GM21786 (cell line): ENCODE measurements around the gene FAT2.
"Not testable (repeated sequence)": the region's sequence is repeated elsewhere in the genome, so short reads cannot be mapped to it uniquely, and the experiment has no call there.

ENCODE experiments used
- ATAC-seq: cut with Tn5 transposase; IDR thresholded peaks from one replicate; pipeline ENCODE4 v1.9.1; 2021; ENCODE audit not compliant: unreplicated experiment

The FAT2 gene

DNA sequence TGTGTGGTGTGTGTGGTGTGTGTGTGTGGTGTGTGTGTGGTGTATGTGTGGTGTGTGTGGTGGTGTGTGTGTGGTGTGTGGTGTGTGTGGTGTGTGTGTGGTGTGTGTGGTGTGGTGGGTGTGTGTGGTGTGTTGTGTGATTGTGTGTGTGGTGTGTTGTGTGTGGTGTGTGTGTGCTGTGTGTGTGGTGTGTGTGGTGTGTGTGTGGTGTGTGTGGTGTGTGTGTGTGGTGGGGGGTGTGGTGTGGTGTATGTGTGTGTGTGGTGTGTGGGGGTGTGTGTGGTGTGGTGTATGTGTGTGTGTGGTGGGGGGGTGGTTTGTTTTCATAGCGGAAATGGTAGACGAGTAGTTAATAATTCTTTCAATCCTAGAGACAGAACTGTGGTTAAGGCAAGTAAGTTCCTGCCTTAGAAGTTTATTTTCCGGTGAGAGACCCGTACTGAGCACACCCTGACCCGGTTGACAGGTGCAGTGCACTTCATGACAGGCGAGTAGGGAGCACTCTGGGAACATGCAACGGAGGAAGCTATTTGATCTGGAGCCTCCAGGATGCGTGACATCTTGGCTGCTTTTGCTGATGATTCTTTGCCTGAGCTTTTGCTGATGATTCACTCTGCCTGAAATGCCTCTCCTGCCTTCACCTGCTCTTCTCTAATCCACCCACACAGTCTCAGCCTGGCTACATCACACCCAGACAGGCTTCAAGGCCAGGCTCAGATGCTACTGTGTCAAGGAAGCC lies 21.7 kb upstream of the FAT2 start:
- peak; percentile 94 for ATAC-seq

DNA sequence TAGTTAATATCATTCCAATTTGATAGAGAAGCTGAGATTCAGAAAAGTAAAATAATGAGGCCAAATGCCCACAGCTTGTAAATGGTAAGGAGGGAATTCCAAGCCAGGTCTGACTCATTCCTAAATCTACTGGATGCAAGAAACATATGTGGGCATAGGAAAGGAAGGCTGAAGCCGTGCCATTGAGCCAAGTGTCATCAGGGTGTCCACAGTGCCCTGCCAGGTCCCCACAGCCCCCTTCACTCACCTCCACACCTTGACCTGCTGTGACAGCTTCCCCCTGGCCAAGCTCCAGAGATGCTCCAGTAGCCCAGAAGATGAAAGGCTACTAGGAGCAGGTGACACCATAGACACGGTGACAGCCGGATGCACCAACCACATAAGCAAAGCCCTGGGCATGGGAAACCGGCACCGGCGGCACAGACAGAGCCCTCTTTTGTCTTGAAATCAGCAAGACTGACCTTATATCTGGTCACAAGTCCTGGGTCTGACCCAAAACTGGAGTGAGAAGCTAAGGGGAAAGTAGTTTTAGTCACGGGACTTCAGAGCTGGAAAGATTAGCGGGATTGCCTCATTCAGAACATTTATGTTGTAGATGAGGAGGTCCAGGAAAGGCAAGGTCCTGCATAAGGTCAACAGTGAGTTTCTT lies 20.1 kb upstream of the FAT2 start:
- ATAC-seq, result no peak

DNA sequence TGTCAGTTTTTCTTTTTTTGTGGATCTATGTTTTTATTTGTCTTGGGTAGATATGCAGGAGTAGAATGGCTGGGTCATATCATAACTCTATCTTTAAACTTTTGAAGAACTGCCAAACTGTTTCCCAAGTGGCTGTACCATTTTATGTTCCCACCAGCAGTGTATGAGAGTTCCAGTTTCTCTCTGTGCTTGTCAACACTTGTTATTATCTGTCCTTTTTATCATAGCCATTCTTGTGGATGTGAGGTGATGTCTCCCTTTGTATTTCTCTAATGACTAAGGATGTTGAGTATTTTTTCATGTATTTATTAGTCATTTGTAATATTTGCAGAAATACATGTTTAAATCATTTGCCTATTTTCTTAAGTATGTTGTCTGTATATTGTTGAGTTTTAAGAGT lies 17.4 kb upstream of the FAT2 start:
- ATAC-seq, result no peak

DNA sequence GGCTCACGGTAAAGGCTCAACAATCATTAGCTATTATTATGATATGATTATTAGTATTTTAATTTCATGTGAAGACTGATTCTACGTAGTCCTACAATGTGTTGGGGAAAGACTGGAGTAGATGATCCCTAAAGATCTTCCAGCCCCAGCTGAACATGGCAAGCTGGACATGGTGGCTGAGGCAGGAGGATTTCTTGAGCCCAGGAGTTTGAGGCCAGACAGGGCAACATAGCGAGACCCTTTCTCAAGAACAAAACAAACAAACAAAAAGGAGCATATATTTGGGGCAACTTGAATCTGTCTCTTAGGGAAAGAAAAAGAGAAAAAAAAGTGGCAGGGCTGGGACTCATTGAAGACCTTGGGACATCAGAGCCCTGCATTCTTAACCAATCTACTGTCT lies 16.2 kb upstream of the FAT2 start:
- ATAC-seq, result no peak

- no peak for ATAC-seq
Measured at GRCh38 chr5:151605559-151605958, 14.4 kb upstream of the FAT2 start.

DNA sequence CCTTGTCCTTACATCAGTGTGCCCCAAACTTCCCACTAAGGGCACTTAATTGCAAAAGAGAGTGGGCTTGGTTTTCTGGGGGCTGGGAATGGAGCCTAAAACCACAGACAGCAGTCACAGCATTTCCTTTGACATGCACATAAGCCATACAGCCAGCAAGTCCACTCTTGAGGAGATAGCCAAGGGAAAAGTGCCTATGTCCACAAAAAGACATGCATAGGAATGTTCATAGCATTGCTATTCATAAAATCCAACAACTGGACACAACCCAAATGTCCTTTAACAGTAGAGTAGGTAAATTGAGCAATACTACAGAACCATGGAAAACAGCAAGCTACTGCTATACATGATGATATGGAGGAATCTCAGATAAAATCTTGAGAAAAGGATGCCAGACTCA lies 11.7 kb upstream of the FAT2 start:
- ATAC-seq, result no peak

DNA sequence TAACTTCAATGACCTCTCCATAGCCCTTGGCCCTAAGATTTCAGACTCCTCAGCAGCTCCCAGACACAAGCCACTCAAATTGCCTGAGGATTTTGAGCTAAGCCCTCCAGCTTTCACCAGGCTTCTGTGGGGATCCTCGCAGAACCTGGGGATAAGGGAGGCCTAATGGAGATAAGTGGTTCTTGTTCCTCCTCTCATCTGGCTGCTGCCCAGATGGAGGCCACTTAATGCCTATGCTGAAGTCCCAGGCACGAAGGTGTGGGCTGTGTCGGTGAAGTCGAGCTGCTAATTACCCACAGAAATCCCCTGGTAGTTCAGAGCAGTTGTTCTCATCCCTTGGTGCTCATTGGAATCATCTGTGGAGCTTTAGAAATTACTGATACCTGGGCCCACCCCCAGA lies 10.3 kb upstream of the FAT2 start:
- ATAC-seq, result no peak

DNA sequence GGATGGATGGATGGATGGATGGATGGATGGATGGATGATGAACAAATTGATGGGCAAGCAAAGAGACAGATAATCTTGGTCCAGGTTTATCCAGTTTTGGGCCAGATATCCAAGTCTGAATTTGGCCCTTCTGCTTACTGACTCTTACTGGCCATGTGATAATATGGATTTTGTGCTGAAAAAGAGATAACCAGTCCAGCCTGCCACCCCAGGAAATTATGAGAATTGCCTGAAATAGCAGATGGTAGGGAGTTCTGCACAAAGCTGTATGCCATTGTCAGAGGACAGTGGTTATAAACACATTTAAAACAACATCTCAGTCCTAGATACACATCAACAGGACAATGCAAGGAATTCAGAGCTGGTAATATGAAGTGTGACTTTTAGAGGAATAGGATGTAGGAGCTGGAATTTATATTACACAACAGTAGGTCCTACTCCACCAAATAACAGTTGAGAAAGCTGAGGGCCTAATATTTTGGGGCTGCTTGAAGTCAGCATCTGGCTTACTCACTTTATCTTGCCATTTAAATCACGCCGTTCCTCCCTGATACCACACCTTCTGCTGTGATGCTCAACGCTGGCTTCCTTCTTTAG lies 9.0 kb upstream of the FAT2 start:
- no peak for ATAC-seq

GRCh38 chr5:151598984-151599383 lies 7.9 kb upstream of the FAT2 start:
- no peak for ATAC-seq

- ATAC-seq, result no peak
Measured at GRCh38 chr5:151598549-151598948, 7.4 kb upstream of the FAT2 start.

DNA sequence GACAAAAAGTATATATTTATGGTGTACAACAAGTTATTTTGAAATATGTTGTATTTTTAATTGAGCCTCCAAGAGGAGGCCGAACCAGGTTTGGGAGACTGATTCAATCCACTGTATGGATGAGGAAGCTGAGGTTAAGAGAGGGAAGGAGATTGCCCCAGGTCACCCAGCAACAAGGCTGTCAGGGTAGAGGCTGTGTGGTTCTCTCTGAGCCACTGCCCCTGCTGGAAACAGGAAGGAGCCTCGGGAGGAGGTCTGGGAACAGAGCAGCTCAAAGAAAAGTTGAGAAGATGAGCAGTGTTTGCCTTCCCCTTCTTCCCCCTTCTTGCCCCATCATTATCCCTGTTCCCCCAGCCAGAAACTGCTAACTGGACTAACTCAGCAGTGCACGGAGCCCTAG lies 6.6 kb upstream of the FAT2 start:
- no peak for ATAC-seq

GRCh38 chr5:151596828-151597539 lies 5.9 kb upstream of the FAT2 start:
- ATAC-seq, result no peak

DNA sequence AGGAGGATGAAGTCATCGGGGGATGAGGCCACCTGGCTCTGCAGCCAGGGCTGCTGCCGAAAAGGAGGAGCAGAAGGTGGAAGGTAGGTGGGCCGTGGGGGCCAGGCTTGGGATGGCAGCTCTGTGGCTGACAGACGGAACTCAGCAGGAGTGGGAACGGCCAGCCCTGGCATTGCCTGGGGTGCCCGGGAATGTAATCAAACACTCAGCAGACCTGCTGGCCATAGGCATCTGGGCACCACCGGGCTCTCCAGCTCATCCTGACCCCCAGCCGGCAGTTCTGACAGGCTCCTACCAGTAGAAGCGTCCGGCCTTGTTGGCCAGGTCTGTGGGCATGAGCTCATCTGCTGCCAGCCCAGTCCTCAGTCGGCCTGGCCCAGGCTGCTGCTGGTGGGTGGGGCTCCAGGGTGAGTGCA lies 4.3 kb upstream of the FAT2 start:
- no peak for ATAC-seq

- peak; percentile 80 for ATAC-seq
Measured at GRCh38 chr5:151592855-151593408, 1.8 kb upstream of the FAT2 start.

- ATAC-seq, result no peak
Measured at GRCh38 chr5:151589878-151590570, 1.1 kb downstream of the FAT2 start.

GRCh38 chr5:151587796-151588555 lies 3.2 kb downstream of the FAT2 start:
- ATAC-seq, result no peak

- ATAC-seq, result no peak
Measured at GRCh38 chr5:151585970-151586369, 5.2 kb downstream of the FAT2 start.

DNA sequence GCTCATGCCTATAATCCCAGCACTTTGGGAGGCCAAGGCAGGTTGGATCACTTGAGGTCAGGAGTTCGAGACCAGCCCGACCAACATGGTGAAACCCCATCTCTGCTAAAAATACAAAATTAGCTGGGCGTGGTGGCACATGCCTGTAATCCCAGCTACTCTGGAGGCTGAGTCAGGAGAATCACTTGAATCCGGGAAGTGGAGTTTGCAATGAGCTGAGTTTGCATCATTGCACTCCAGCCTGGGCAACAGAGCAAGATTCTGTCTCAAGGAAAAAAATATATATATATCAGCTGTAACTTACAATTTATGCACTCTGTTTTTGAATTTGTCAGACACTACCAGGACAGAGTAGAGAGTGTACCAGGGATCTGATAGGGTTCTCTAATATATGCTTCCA lies 5.8 kb downstream of the FAT2 start:
- ATAC-seq, result not testable (repeated sequence)

GRCh38 chr5:151584057-151584937 lies 6.8 kb downstream of the FAT2 start:
- ATAC-seq, result no peak
